ENCODE data around the gene NR2F6. TPM values are rescaled to one million over a fixed set of nuclear protein-coding genes. Genes with fewer than 3 reads are reported as not detected.
A peak's percentile ranks its signal among the peaks of the same experiment; 100 is the strongest.

The NR2F6 gene
- polyA plus RNA-seq, 1 donor (not counting 4 experiments of a cell fraction or from before 2014, with no cell fraction given) = 12.3 TPM

- Histone ChIP-seq H3K9ac (ENCODE audit: control insufficient read depth, extremely low read depth, insufficient read depth, low read length) (no peak overlapping the region), H3K79me2 (ENCODE audit: control insufficient read depth, insufficient read depth, low read length) (peaks cover 37% of the 10 kb centered on the region), H3K4me2 (ENCODE audit: control insufficient read depth, extremely low read depth, insufficient read depth, low read depth, low read length) (no peak overlapping the region), H4K20me1 (ENCODE audit: control insufficient read depth, extremely low read depth, insufficient read depth, low read length) (peaks cover 4% of the 10 kb centered on the region), H3K27me3 (ENCODE audit: control insufficient read depth, extremely low read depth, insufficient read depth, low read length) (no peaks in the 10 kb centered on the region), H3K4me1 (ENCODE audit: control insufficient read depth, extremely low read depth, insufficient read depth, low read length) (peaks cover 14% of the 10 kb centered on the region), H2AFZ (ENCODE audit: control insufficient read depth, low read length) (no peak overlapping the region), H3K4me3 (ENCODE audit: control insufficient read depth in 2 of 3, extremely low read depth in 1 of 3, insufficient read depth in 2 of 3, low read depth in 1 of 3, low read length in 3 of 3) (no peak overlapping the region), H3K9me3 (ENCODE audit: control insufficient read depth, low read depth, low read length) (no peaks in the 10 kb centered on the region), H3K36me3 (ENCODE audit: control insufficient read depth in 2 of 2, extremely low read depth in 1 of 2, insufficient read depth in 2 of 2, low read length in 2 of 2) (peaks cover 9 to 16% of the 10 kb centered on the region in 2 experiments), H3K27ac (ENCODE audit: control insufficient read depth, insufficient read depth, low read length) (no peak overlapping the region), H3K9me1 (ENCODE audit: control insufficient read depth, extremely low read depth, insufficient read depth, low read length) (no peaks in the 10 kb centered on the region)
- TF ChIP-seq CTCF (optimal IDR thresholded peaks at IDR 0.05 in 1 of 3, IDR thresholded peaks at IDR 0.05 in 1 of 3, conservative IDR thresholded peaks at IDR 0.05 in 1 of 3; ENCODE audit: extremely low read depth in 1 of 3, insufficient read depth in 2 of 3, low read length in 3 of 3) (no peak), EZH2 (IDR thresholded peaks at IDR 0.05; ENCODE audit: low read length) (no peak)
- no peak for DNase-seq (ENCODE audit: low read depth, low spot score)
- dilution Hi-C loops (cut with MboI; ENCODE audit: extremely low pct_ligation_motif_present, low sequenced_read_pairs) = no loop called here
- FAIRE-seq = no peak
These were observed 8.7 kb downstream of the NR2F6 start for GRCh38 chr19:17236811-17237543.

- dilution Hi-C loops (cut with MboI; ENCODE audit: extremely low pct_ligation_motif_present, low sequenced_read_pairs) = no loop called here
- peaks cover 34% of the 10 kb centered on the region for H3K79me2 ChIP-seq (ENCODE audit: control insufficient read depth, insufficient read depth, low read length)
- no peak overlapping the region for H2AFZ ChIP-seq (ENCODE audit: control insufficient read depth, low read length)
- no peaks in the 10 kb centered on the region for H3K27me3 ChIP-seq (ENCODE audit: control insufficient read depth, extremely low read depth, insufficient read depth, low read length)
- no peak for TF ChIP-seq CTCF (optimal IDR thresholded peaks at IDR 0.05 in 1 of 3, IDR thresholded peaks at IDR 0.05 in 1 of 3, conservative IDR thresholded peaks at IDR 0.05 in 1 of 3; ENCODE audit: extremely low read depth in 1 of 3, insufficient read depth in 2 of 3, low read length in 3 of 3)
- peaks cover 16 to 20% of the 10 kb centered on the region in 2 experiments for H3K36me3 ChIP-seq (ENCODE audit: control insufficient read depth in 2 of 2, extremely low read depth in 1 of 2, insufficient read depth in 2 of 2, low read length in 2 of 2)
- H3K4me3 ChIP-seq (ENCODE audit: control insufficient read depth in 2 of 3, extremely low read depth in 1 of 3, insufficient read depth in 2 of 3, low read depth in 1 of 3, low read length in 3 of 3) = peak overlapping the region; percentile 52 to 83 (median 79)
- FAIRE-seq (no peak), DNase-seq (ENCODE audit: low read depth, low spot score) (no peak)
- no peaks in the 10 kb centered on the region for H3K9me3 ChIP-seq (ENCODE audit: control insufficient read depth, low read depth, low read length)
- H3K27ac ChIP-seq (ENCODE audit: control insufficient read depth, insufficient read depth, low read length) = no peak overlapping the region
- H3K4me2 ChIP-seq (ENCODE audit: control insufficient read depth, extremely low read depth, insufficient read depth, low read depth, low read length) = peak overlapping the region; percentile 92
- peaks cover 4% of the 10 kb centered on the region for H4K20me1 ChIP-seq (ENCODE audit: control insufficient read depth, extremely low read depth, insufficient read depth, low read length)
- no peaks in the 10 kb centered on the region for H3K9me1 ChIP-seq (ENCODE audit: control insufficient read depth, extremely low read depth, insufficient read depth, low read length)
- H3K9ac ChIP-seq (ENCODE audit: control insufficient read depth, extremely low read depth, insufficient read depth, low read length) = no peak overlapping the region
- peaks cover 14% of the 10 kb centered on the region for H3K4me1 ChIP-seq (ENCODE audit: control insufficient read depth, extremely low read depth, insufficient read depth, low read length)
These were observed 9.5 kb downstream of the NR2F6 start for GRCh38 chr19:17235971-17236777.

Data from keratinocyte (primary cell).